GM10248 (cell line): ENCODE data around the gene TRIM2.

Experiments used
- CTCF ChIA-PET: fragments of 300-600 bp; sonication (Branson Sonifier 250); formaldehyde crosslinking; extraction: SDS; loops from one replicate; lab custom pipeline; 2021; ENCODE audit warnings: antibody characterized with exemption; lab: Yijun Ruan, JAX
- POLR2A ChIA-PET: fragments of 350-650 bp; sonication (Branson Sonifier 250); formaldehyde crosslinking; extraction: SDS; loops from one replicate; lab custom pipeline; 2020; ENCODE audit warnings: antibody characterized with exemption; lab: Yijun Ruan, JAX
- DNase-seq: peaks from one replicate; pipeline ENCODE4 v3.0.0; 2012; ENCODE audit errors: extremely low spot score
- CTCF ChIP-seq: IDR thresholded peaks from 2 replicates; pipeline ENCODE4 v1.5.1; 2012; ENCODE audit warnings: mild to moderate bottlenecking, low read depth; ENCODE audit errors: extremely low read depth, missing control alignments, control extremely low read depth

TRIM2 gene

DNA sequence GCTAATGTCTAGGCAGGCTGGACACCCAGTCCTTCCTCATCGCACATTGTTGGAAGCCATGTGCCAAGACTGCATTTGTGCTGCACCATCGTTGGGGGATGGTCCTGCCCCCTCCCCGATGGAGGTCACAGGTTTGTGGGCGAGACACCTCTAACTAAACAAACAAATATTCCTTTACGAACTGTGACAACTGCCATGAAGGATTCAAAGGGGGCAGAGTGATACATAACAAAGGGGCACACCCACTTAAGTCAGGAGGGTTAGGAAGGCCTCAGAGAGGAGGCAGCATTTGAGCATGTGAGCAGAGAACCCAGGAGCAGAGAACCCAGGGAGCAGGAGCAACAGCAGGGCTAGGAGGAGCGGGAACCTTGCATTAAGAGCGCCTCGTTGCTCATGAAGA, 37.1 kb downstream of the TRIM2 start:
- CTCF ChIA-PET: no interaction called here
- TF ChIP-seq CTCF: no peak
- POLR2A ChIA-PET: no interaction called here
- DNase-seq: no peak

GRCh38 chr4:153241970-153242838, 38.0 kb downstream of the TRIM2 start:
- DNase-seq: no peak
- POLR2A ChIA-PET: no interaction called here
- CTCF ChIA-PET: no interaction called here
- no peak for TF ChIP-seq CTCF

DNA sequence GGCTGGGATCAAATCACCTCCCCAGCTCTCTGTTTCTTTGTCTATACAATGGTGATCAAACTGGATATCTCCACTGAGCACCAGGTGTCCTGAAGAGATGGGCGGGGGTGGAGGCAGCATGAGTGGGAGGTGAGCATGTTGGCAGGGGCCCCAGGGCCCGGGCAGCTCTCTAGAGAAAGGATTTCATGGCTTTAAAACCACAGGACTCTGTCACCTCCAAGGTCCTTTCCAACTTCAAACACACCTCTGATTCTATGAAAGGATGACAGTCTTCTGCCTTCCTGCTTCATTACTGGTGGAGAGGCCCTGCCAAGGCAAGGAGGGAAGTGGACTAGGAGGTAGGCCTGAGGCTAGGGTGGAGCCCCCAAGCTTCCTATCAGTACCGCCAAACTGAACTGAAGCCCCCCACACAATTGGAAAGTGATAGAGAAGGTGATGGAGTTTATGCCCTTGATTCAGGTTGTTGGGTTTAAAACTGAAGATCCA, 38.6 kb downstream of the TRIM2 start:
- no peak for TF ChIP-seq CTCF
- no peak for DNase-seq
- ChIA-PET CTCF (no interaction called here), POLR2A (no interaction called here)

- DNase-seq: no peak
- ChIA-PET CTCF (no interaction called here), POLR2A (interaction anchor here (0.7 kb wide), 1 partner anchor 147 kb away, joined by 3 read pairs; no protein-coding TSS in a partner anchor)
- no peak for TF ChIP-seq CTCF
Measured at GRCh38 chr4:153243468-153243867, 39.2 kb downstream of the TRIM2 start.

GRCh38 chr4:153244969-153245368, 40.7 kb downstream of the TRIM2 start:
- POLR2A ChIA-PET: no interaction called here
- CTCF ChIA-PET: interaction anchor here (1.1 kb wide), 1 partner anchor 99 kb away, joined by 3 read pairs; no protein-coding TSS in a partner anchor

GRCh38 chr4:153245775-153246174, 41.5 kb downstream of the TRIM2 start:
- DNase-seq: no peak
- POLR2A ChIA-PET: no interaction called here
- TF ChIP-seq CTCF: no peak
- CTCF ChIA-PET: interaction anchor here (0.9 kb wide), 1 partner anchor 13 kb away, joined by 6 read pairs; no protein-coding TSS in a partner anchor

More at GRCh38 chr4:153244969-153245368, 40.7 kb downstream of the TRIM2 start:
- TF ChIP-seq CTCF: no peak
- no peak for DNase-seq
